BE2C (cell line): Measurements from ENCODE around the gene CCNQ.

ENCODE experiments used
- DNase-seq: peaks from one replicate; pipeline ENCODE4 v3.0.0-alpha.2; 2020
- H3K27me3 ChIP-seq: fragments of 250-450 bp; sonication (Bioruptor Pico); 2 replicates; pipeline ENCODE4 v1.5.1; 2020; ENCODE audit warnings: mild to moderate bottlenecking
- H3K36me3 ChIP-seq: fragments of 250-450 bp; sonication (Bioruptor Pico); 2 replicates; pipeline ENCODE4 v1.5.1; 2020; ENCODE audit warnings: mild to moderate bottlenecking
- H3K4me1 ChIP-seq: fragments of 250-450 bp; sonication (Bioruptor Pico); 2 replicates; pipeline ENCODE4 v1.5.1; 2020
- H3K4me3 ChIP-seq: 2 replicates; pipeline ENCODE4 v1.5.1; 2011; ENCODE audit warnings: low read depth, low read length
- H3K9me3 ChIP-seq: fragments of 250-450 bp; sonication (Bioruptor Pico); 2 replicates; pipeline ENCODE4 v1.5.1; 2020
- CTCF ChIP-seq: IDR thresholded peaks from 2 replicates; pipeline ENCODE4 v1.5.1; 2012; ENCODE audit warnings: mild to moderate bottlenecking, low read depth, low read length

CCNQ gene

DNA sequence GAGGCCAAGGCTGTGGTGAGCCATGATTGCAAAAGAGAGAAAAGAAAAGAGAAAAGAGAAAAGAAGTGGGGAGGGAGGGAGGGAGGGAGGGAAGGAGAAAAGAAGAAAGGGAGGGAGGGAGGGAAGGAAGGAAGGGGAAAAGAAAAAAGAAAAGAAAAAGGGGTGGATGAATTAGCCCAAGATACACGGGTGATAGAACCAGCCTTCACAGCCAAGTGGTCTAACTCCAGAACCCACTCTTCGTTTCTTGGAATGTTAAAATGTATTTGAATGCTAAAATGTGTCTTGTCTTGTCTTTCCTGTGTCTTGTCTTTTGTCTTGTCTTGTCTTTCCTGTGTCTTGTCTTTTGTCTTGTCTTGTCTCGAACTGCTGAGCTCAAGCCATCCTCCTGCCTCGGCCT, 13.1 kb downstream of the CCNQ start:
- H3K4me1 ChIP-seq, result no peaks in the 10 kb centered on the region
- H3K9me3 ChIP-seq, result no peaks in the 10 kb centered on the region
- no peaks in the 10 kb centered on the region for H3K27me3 ChIP-seq
- H3K36me3 ChIP-seq, result no peaks in the 10 kb centered on the region; the same call in 1 of the 2 replicates
- no peak for TF ChIP-seq CTCF
- no peak overlapping the region for H3K4me3 ChIP-seq
- no peak for DNase-seq

- no peak overlapping the region for H3K4me3 ChIP-seq
- no peaks in the 10 kb centered on the region for H3K9me3 ChIP-seq
- TF ChIP-seq CTCF, result no peak
- H3K4me1 ChIP-seq, result no peaks in the 10 kb centered on the region
- no peaks in the 10 kb centered on the region for H3K36me3 ChIP-seq
- no peaks in the 10 kb centered on the region for H3K27me3 ChIP-seq
- no peak for DNase-seq
Measured at GRCh38 chrX:153583433-153583832, 15.5 kb downstream of the CCNQ start.

DNA sequence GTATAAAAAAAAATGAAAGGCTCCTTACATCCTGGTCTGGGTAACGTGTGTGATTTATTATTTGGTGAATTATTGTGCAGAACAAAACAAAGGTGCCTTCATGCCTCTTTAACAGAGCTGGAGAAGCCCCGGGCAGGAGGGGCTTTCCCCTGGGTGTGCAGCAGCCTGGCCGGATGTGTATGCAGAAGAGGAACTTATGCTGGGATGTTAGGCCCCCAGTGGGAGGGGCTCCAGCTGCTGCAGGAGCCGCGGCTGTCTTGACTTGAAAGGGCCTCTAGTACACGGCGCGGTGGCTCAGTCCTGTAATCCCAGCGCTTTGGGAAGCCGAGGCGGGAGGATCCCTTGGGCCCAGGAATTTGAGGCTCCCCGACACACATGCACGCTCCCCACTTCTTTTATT, 16.0 kb downstream of the CCNQ start:
- TF ChIP-seq CTCF, result no peak
- no peaks in the 10 kb centered on the region for H3K27me3 ChIP-seq
- no peaks in the 10 kb centered on the region for H3K4me1 ChIP-seq
- DNase-seq, result peak; percentile 66
- no peaks in the 10 kb centered on the region for H3K9me3 ChIP-seq
- no peak overlapping the region for H3K4me3 ChIP-seq
- no peaks in the 10 kb centered on the region for H3K36me3 ChIP-seq

DNA sequence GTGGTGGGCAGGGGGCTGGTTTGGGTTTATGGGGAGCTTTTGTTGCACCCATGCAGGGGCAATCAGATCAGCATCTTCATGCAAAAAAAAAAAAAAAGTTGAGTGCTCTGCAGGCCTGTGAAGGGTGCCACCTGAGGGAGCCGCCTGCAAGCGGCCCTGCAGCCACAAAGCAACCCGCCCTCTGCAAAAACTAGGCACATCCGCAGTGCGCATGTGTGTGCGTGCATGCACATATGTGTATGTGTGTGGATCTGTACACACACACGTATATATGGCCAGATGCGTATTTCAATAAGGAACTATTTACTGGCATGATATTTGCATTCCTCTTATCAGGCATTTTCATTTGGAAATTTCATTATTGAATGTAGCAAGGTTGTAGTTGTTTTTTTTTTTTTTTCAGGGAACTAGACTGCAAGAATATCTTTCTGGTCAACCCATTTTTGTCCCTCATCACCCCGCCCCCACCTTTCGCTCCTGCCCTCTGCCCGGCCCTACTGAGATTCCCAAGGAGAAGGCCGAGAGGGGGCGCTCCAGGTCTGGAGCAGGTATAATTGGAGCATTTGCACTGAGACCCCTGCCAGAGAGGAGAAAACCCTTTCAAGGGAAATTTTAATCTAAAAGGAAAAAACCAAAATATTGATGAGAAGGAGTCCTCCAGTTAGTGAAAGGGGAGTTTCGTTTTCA, 18.1 kb downstream of the CCNQ start:
- 0 out of 2 replicates have a peak, but pooled peaks have one; percentile 21 for TF ChIP-seq CTCF
- no peak for DNase-seq
- Histone ChIP-seq H3K36me3 (no peaks in the 10 kb centered on the region), H3K27me3 (no peaks in the 10 kb centered on the region), H3K9me3 (no peaks in the 10 kb centered on the region), H3K4me3 (no peak overlapping the region), H3K4me1 (no peaks in the 10 kb centered on the region)

GRCh38 chrX:153578889-153579288, 20.1 kb downstream of the CCNQ start:
- Histone ChIP-seq H3K4me1 (no peaks in the 10 kb centered on the region), H3K4me3 (no peak overlapping the region), H3K9me3 (no peaks in the 10 kb centered on the region), H3K36me3 (no peaks in the 10 kb centered on the region), H3K27me3 (no peaks in the 10 kb centered on the region)
- no peak for DNase-seq
- TF ChIP-seq CTCF, result no peak

DNA sequence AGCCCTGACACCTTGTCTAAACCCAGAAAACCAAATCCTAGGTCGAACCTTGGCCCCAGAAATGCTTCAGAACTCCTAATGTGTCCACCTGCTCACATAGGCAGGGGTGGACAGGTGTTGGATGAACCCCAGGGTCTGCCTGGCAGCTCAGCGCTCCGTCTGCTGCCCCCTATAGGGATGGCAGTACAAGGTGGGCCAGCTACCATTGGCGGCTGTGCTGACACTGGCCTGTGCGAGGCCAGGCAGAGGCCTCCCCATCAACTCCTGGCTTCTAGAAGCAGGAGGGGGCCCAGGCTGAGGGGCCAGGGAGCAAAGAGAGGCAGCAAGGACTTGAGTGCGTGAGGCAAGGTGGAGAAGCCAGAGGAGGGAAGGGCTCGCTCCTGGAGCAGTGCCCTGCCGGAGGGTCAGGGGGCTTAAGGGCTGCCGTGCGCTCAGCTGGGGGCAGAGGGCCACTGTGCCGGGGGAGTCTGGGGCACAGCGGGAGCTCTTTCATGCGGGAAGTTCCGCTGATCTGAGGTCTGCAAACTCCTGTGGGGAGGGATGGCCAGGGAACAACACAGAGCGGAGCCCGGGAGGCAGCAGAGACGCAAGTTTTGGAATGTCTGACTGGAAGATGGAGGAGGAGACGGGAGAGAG, 20.6 kb downstream of the CCNQ start:
- Histone ChIP-seq H3K4me3 (no peak overlapping the region), H3K4me1 (no peaks in the 10 kb centered on the region), H3K36me3 (no peaks in the 10 kb centered on the region), H3K27me3 (no peaks in the 10 kb centered on the region), H3K9me3 (no peaks in the 10 kb centered on the region)
- DNase-seq, result no peak
- peak; percentile 19; the same call in 1 of the 2 replicates for TF ChIP-seq CTCF
